ENCODE data around the gene STOML1.
A peak's percentile ranks its signal among the peaks of the same experiment; 100 is the strongest.

Gene STOML1

GRCh38 chr15:73986055-73986775 lies 5.9 kb downstream of the STOML1 start:
- Histone ChIP-seq H3K27me3 (ENCODE audit: insufficient read depth, low read length) (no peaks in the 10 kb centered on the region), H3K4me3 (ENCODE audit: low read depth, low read length) (no peak overlapping the region), H3K4me1 (ENCODE audit: control insufficient read depth, insufficient read depth, low read length, unreplicated experiment) (peaks cover 98% of the 10 kb centered on the region), H3K79me2 (ENCODE audit: control insufficient read depth, insufficient read depth, low read length, unreplicated experiment) (peaks cover 5% of the 10 kb centered on the region), H3K27ac (ENCODE audit: low read depth, low read length) (no peak overlapping the region), H2AFZ (ENCODE audit: low read length, unreplicated experiment) (no peak overlapping the region), H3K36me3 (ENCODE audit: insufficient read depth, low read length) (no peaks in the 10 kb centered on the region; the same call in 1 of the 2 replicates)

DNA sequence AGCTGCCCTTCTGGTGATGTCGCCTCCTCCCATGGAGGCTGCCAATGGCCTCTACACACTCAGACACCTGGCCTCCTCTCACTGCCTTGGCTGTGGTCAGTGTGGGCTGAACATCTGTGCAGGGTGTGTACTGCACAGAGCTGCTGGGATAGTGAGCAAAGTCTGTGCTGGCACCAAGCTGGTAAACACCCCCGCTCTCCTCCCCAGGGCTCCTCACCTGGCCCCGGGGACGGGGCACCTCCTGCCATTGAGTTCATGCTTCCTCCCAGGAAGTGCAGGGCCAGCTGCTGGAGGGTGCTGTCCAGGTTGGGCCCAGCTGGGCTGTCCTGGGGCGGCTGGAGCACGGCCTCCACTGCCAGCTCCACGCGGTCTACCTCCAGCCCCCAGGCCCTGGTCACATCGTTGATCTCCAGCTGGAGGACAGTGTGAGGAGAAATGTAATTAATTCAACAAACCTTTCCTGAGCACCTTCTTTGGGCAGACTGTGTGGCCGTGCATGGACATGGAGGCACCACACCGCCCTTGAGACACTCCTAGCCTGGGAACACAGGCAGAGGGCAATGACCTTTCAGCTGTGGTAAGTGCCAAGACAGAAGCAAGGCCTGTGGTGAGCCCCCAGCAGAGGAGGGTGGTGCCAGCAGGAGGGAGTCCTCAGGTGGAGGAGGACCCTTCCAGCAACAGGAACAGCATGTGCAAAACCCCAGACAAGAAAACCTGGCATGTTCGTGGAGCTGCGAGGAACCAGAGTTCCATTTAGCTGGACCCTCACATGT lies 6.8 kb downstream of the STOML1 start:
- Histone ChIP-seq H3K79me2 (ENCODE audit: control insufficient read depth, insufficient read depth, low read length, unreplicated experiment) (peaks cover 3% of the 10 kb centered on the region), H3K4me3 (ENCODE audit: low read depth, low read length) (no peak overlapping the region), H3K27ac (ENCODE audit: low read depth, low read length) (no peak overlapping the region), H3K27me3 (ENCODE audit: insufficient read depth, low read length) (no peaks in the 10 kb centered on the region), H3K36me3 (ENCODE audit: insufficient read depth, low read length) (no peaks in the 10 kb centered on the region; the same call in 1 of the 2 replicates), H2AFZ (ENCODE audit: low read length, unreplicated experiment) (no peak overlapping the region), H3K4me1 (ENCODE audit: control insufficient read depth, insufficient read depth, low read length, unreplicated experiment) (peaks cover 91% of the 10 kb centered on the region)

- H3K4me3 ChIP-seq (ENCODE audit: low read depth, low read length) = no peak overlapping the region
- H2AFZ ChIP-seq (ENCODE audit: low read length, unreplicated experiment) = no peak overlapping the region
- H3K27me3 ChIP-seq (ENCODE audit: insufficient read depth, low read length) = no peaks in the 10 kb centered on the region
- peaks cover 4% of the 10 kb centered on the region for H3K79me2 ChIP-seq (ENCODE audit: control insufficient read depth, insufficient read depth, low read length, unreplicated experiment)
- H3K36me3 ChIP-seq (ENCODE audit: insufficient read depth, low read length) = no peaks in the 10 kb centered on the region; the same call in 1 of the 2 replicates
- H3K4me1 ChIP-seq (ENCODE audit: control insufficient read depth, insufficient read depth, low read length, unreplicated experiment) = peaks cover 90% of the 10 kb centered on the region
- H3K27ac ChIP-seq (ENCODE audit: low read depth, low read length) = peak overlapping the region; percentile 98
Observed at GRCh38 chr15:73984208-73984979, 7.7 kb downstream of the STOML1 start.

- Histone ChIP-seq H3K27me3 (ENCODE audit: insufficient read depth, low read length) (no peaks in the 10 kb centered on the region), H3K36me3 (ENCODE audit: insufficient read depth, low read length) (no peaks in the 10 kb centered on the region; the same call in 1 of the 2 replicates), H3K79me2 (ENCODE audit: control insufficient read depth, insufficient read depth, low read length, unreplicated experiment) (peaks cover 4% of the 10 kb centered on the region), H3K27ac (ENCODE audit: low read depth, low read length) (peak overlapping the region; percentile 98), H3K4me1 (ENCODE audit: control insufficient read depth, insufficient read depth, low read length, unreplicated experiment) (peaks cover 84% of the 10 kb centered on the region), H2AFZ (ENCODE audit: low read length, unreplicated experiment) (no peak overlapping the region), H3K4me3 (ENCODE audit: low read depth, low read length) (no peak overlapping the region)
Observed at GRCh38 chr15:73983773-73984172, 8.3 kb downstream of the STOML1 start.

GRCh38 chr15:73983211-73983727 lies 8.8 kb downstream of the STOML1 start:
- Histone ChIP-seq H3K36me3 (ENCODE audit: insufficient read depth, low read length) (no peaks in the 10 kb centered on the region; the same call in 1 of the 2 replicates), H3K27me3 (ENCODE audit: insufficient read depth, low read length) (no peaks in the 10 kb centered on the region), H3K27ac (ENCODE audit: low read depth, low read length) (peak overlapping the region; percentile 98), H3K79me2 (ENCODE audit: control insufficient read depth, insufficient read depth, low read length, unreplicated experiment) (peaks cover 4% of the 10 kb centered on the region), H3K4me3 (ENCODE audit: low read depth, low read length) (no peak overlapping the region), H2AFZ (ENCODE audit: low read length, unreplicated experiment) (no peak overlapping the region), H3K4me1 (ENCODE audit: control insufficient read depth, insufficient read depth, low read length, unreplicated experiment) (peaks cover 79% of the 10 kb centered on the region)

DNA sequence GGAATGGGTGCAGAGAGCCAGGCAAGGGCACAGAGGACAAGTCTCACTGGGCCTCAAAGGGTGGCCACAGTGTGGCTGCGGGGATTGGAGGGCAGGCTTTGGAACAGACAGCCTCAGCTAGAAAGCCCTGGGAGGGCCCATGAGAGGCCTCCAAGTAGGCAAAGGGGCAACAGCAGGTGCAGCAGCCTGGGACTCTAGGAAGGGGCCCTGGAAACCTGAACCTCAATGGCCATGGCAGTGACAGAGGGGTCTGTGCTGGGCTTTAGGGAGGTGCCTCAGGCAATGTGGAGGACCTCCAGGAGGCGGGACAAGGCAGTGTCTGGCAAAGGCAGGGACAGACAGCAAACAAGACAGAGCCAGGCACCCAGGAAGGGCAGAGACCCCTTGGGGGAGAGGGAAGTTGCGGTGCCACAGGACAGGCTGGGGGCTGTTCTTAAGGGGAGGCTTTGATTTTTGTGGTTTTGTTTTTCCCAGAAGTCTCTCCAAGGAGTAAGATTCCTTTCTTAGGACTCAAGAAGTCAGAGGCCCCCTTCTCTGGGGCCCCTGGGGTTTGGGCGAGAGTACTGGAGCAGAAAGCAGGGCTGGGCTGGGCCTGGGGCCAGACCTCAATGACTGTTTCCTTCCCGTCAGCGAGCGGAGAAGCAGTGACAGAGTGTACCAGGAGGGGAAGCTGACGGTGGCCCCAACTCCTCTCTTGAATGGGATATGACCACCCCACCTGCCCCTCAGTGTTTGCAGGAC lies 9.7 kb downstream of the STOML1 start:
- Histone ChIP-seq H2AFZ (ENCODE audit: low read length, unreplicated experiment) (peak overlapping the region; percentile 42), H3K27me3 (ENCODE audit: insufficient read depth, low read length) (no peaks in the 10 kb centered on the region), H3K4me3 (ENCODE audit: low read depth, low read length) (peak overlapping the region; percentile 49), H3K79me2 (ENCODE audit: control insufficient read depth, insufficient read depth, low read length, unreplicated experiment) (peaks cover 4% of the 10 kb centered on the region), H3K27ac (ENCODE audit: low read depth, low read length) (peak overlapping the region; percentile 98), H3K4me1 (ENCODE audit: control insufficient read depth, insufficient read depth, low read length, unreplicated experiment) (peaks cover 70% of the 10 kb centered on the region), H3K36me3 (ENCODE audit: insufficient read depth, low read length) (no peaks in the 10 kb centered on the region)

DNA sequence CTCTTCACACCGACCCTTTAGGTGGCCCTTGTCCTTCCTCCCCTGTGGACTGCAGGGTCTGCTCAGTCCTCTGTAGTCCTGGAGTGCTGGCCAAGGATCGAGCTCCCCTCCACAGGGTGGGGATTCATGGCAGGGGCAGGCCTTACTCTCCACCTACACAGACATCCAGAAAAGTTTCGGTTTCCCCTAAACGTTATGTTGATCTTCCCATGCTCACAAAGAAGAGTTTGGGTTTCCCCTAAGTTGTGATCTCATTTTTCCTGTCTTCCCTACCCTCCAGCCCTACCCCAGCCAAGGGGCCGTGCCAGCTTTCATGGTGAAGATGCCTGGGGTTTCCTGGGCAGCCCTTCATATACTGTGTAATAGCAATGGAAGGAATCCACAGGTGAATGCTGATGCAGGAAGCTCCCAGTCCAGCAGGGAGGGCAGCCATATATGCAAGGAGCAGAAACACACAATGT lies 10.3 kb downstream of the STOML1 start:
- Histone ChIP-seq H3K36me3 (ENCODE audit: insufficient read depth, low read length) (no peaks in the 10 kb centered on the region), H2AFZ (ENCODE audit: low read length, unreplicated experiment) (peak overlapping the region; percentile 21), H3K4me3 (ENCODE audit: low read depth, low read length) (peak overlapping the region; percentile 49), H3K27me3 (ENCODE audit: insufficient read depth, low read length) (no peaks in the 10 kb centered on the region), H3K4me1 (ENCODE audit: control insufficient read depth, insufficient read depth, low read length, unreplicated experiment) (peaks cover 64% of the 10 kb centered on the region), H3K79me2 (ENCODE audit: control insufficient read depth, insufficient read depth, low read length, unreplicated experiment) (peaks cover 4% of the 10 kb centered on the region), H3K27ac (ENCODE audit: low read depth, low read length) (peak overlapping the region; percentile 98)

DNA sequence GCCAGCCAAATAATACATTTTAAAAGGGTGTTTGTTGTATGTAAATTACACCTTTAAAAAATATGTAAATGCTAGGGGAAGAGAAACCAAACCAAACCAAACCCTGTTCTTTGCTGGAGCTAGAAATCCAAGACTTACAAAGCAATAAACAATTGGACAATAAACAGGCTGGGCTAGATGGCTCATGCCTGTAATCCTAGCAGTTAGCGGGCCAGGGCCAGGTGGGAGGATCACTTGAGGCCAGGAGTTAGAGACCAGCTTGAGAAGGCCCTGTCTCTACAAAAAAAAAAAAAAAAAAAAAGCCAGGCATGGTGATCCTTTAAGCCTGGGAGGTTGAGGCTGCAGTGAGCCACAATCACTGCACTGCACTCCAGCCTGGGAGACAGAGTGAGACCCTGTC lies 12.5 kb downstream of the STOML1 start:
- H2AFZ ChIP-seq (ENCODE audit: low read length, unreplicated experiment) = no peak overlapping the region
- H3K27me3 ChIP-seq (ENCODE audit: insufficient read depth, low read length) = no peaks in the 10 kb centered on the region
- no peak overlapping the region for H3K4me3 ChIP-seq (ENCODE audit: low read depth, low read length)
- H3K27ac ChIP-seq (ENCODE audit: low read depth, low read length) = no peak overlapping the region
- H3K4me1 ChIP-seq (ENCODE audit: control insufficient read depth, insufficient read depth, low read length, unreplicated experiment) = peaks cover 49% of the 10 kb centered on the region
- no peaks in the 10 kb centered on the region for H3K36me3 ChIP-seq (ENCODE audit: insufficient read depth, low read length)
- peaks cover 4% of the 10 kb centered on the region for H3K79me2 ChIP-seq (ENCODE audit: control insufficient read depth, insufficient read depth, low read length, unreplicated experiment)

DNA sequence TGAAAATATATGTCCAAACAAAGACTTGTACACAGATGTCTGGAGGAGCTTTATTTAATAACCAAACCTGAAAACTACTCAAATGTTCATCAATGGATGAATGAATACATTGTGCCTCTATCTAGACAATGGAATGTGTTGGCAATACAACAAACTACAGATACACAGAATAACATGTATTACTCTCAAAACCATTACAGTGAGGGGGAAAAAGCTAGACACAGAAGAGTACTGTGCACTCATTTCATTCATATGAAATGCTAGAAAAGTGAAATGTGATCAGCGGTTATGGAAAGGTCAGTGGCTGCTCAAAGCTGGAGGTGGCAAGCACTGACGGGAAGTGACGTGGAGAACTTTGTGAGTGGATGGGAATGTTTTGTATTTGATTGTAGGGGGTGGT lies 13.2 kb downstream of the STOML1 start:
- Histone ChIP-seq H2AFZ (ENCODE audit: low read length, unreplicated experiment) (no peak overlapping the region), H3K4me1 (ENCODE audit: control insufficient read depth, insufficient read depth, low read length, unreplicated experiment) (peaks cover 41% of the 10 kb centered on the region), H3K36me3 (ENCODE audit: insufficient read depth, low read length) (no peaks in the 10 kb centered on the region), H3K27ac (ENCODE audit: low read depth, low read length) (no peak overlapping the region), H3K4me3 (ENCODE audit: low read depth, low read length) (no peak overlapping the region), H3K79me2 (ENCODE audit: control insufficient read depth, insufficient read depth, low read length, unreplicated experiment) (peaks cover 4% of the 10 kb centered on the region), H3K27me3 (ENCODE audit: insufficient read depth, low read length) (no peaks in the 10 kb centered on the region)
